ENCODE data around the gene LINC01488.
A peak's percentile ranks its signal among the peaks of the same experiment; 100 is the strongest.

LINC01488 gene

GRCh38 chr11:69481393-69481844 is at the start of gene LINC01488:
TSS of gene LINC01488 (plus strand) at chr11:69481663.
- DNase-seq (ENCODE audit: low read depth in 2 of 2) = no peak

GRCh38 chr11:69431893-69432738 is 49.3 kb upstream of the LINC01488 start:
- no peak for DNase-seq (ENCODE audit: low read depth in 2 of 2)

GRCh38 chr11:69433741-69434140 is 47.7 kb upstream of the LINC01488 start:
- DNase-seq (ENCODE audit: low read depth in 2 of 2) = no peak

GRCh38 chr11:69434471-69434931 is 47.0 kb upstream of the LINC01488 start:
- DNase-seq (ENCODE audit: low read depth in 2 of 2) = no peak

GRCh38 chr11:69435161-69435986 is 46.1 kb upstream of the LINC01488 start:
- no peak for DNase-seq (ENCODE audit: low read depth in 2 of 2)

- DNase-seq (ENCODE audit: low read depth in 2 of 2) = no peak
Observed at GRCh38 chr11:69436041-69436982, 45.2 kb upstream of the LINC01488 start.

GRCh38 chr11:69437001-69437875 is 44.2 kb upstream of the LINC01488 start:
- DNase-seq (ENCODE audit: low read depth in 2 of 2) = no peak

- no peak for DNase-seq (ENCODE audit: low read depth in 2 of 2)
Observed at GRCh38 chr11:69437876-69438205, 43.6 kb upstream of the LINC01488 start.

- no peak for DNase-seq (ENCODE audit: low read depth in 2 of 2)
Observed at GRCh38 chr11:69438286-69438920, 43.1 kb upstream of the LINC01488 start.

GRCh38 chr11:69439127-69439526 is 42.3 kb upstream of the LINC01488 start:
- DNase-seq (ENCODE audit: low read depth in 2 of 2) = no peak

GRCh38 chr11:69439651-69440464 is 41.6 kb upstream of the LINC01488 start:
- no peak for DNase-seq (ENCODE audit: low read depth in 2 of 2)

GRCh38 chr11:69440876-69441275 is 40.6 kb upstream of the LINC01488 start:
- DNase-seq (ENCODE audit: low read depth in 2 of 2) = no peak

GRCh38 chr11:69442012-69442806 is 39.3 kb upstream of the LINC01488 start:
- no peak for DNase-seq (ENCODE audit: low read depth in 2 of 2)

GRCh38 chr11:69442807-69443137 is 38.7 kb upstream of the LINC01488 start:
- DNase-seq (ENCODE audit: low read depth in 2 of 2) = no peak

GRCh38 chr11:69443138-69443967 is 38.1 kb upstream of the LINC01488 start:
- DNase-seq (ENCODE audit: low read depth in 2 of 2) = peak; percentile 86 to 89

GRCh38 chr11:69443968-69444364 is 37.5 kb upstream of the LINC01488 start:
- peak in 1 of 2 experiments; percentile 28 for DNase-seq (ENCODE audit: low read depth in 2 of 2)

GRCh38 chr11:69444381-69445130 is 36.9 kb upstream of the LINC01488 start:
- peak; percentile 75 to 79 for DNase-seq (ENCODE audit: low read depth in 2 of 2)
